ENCODE results near the gene TDRD7. TPM values are rescaled to one million over a fixed set of nuclear protein-coding genes. Genes with fewer than 3 reads are reported as not detected.

The TDRD7 gene
- total and polyA plus RNA-seq, 2 of the 8 experiments (the other 6 are each of a cell fraction or from before 2014, with no cell fraction given): 1.2 to 2.3 TPM

- POLR2A ChIA-PET (ENCODE audit: partially characterized antibody): no interaction called here
Observed at GRCh38 chr9:97368964-97369363, 42.9 kb upstream of the TDRD7 start.

More at GRCh38 chr9:97368964-97369363, 42.9 kb upstream of the TDRD7 start:
- Histone ChIP-seq H3K9me3 (ENCODE audit: insufficient read depth in 2 of 2, low read depth in 1 of 2, low read length in 1 of 2) (peaks cover 8 to 9% of the 10 kb centered on the region in 2 experiments), H3K36me3 (ENCODE audit: control insufficient read depth in 2 of 4, insufficient read depth in 4 of 4, low read length in 3 of 4) (peaks cover 0 to 7% (median 2%) of the 10 kb centered on the region in 4 experiments; a peak in 3 of 8 replicates), H3K4me3 (ENCODE audit: extremely low read depth in 1 of 4, insufficient read depth in 2 of 4, low read depth in 3 of 4, low read length in 4 of 4) (no peak overlapping the region), H2AK5ac (ENCODE audit: low read depth, low read length) (no peak overlapping the region), H4K8ac (ENCODE audit: extremely low read depth, insufficient read depth, low read length) (no peak overlapping the region), H3K27me3 (replicated peaks in 1 of 4; ENCODE audit: control insufficient read depth in 3 of 4, extremely low read depth in 1 of 4, insufficient read depth in 3 of 4, low read length in 3 of 4) (no peaks in the 10 kb centered on the region), H3K56ac (replicated peaks; ENCODE audit: insufficient read length, low read depth, low read length) (no peak overlapping the region), H3K27ac (ENCODE audit: low read depth, low read length) (no peak overlapping the region), H2BK120ac (replicated peaks; ENCODE audit: low read depth, low read length) (no peak overlapping the region), H2BK20ac (ENCODE audit: low read length) (no peak overlapping the region), H3K4me1 (replicated peaks in 1 of 4; ENCODE audit: control insufficient read depth in 3 of 4, insufficient read depth in 4 of 4, low read length in 3 of 4) (no peaks in the 10 kb centered on the region), H3K4me2 (ENCODE audit: insufficient read depth in 1 of 2, low read depth in 2 of 2, low read length in 2 of 2) (no peak overlapping the region), H4K5ac (ENCODE audit: insufficient read length, low read depth, low read length) (no peak overlapping the region), H3K9ac (replicated peaks in 1 of 4; ENCODE audit: extremely low read depth in 1 of 4, low read depth in 3 of 4, low read length in 3 of 4) (no peak overlapping the region), H3K14ac (ENCODE audit: insufficient read length) (no peak overlapping the region), H2BK5ac (ENCODE audit: low read depth, low read length) (no peak overlapping the region), H3K79me2 (ENCODE audit: control insufficient read depth in 1 of 2, insufficient read depth in 2 of 2, low read length in 2 of 2) (no peaks in the 10 kb centered on the region), H3K23ac (ENCODE audit: insufficient read length) (no peak overlapping the region), H2BK15ac (ENCODE audit: low read length) (no peak overlapping the region), H4K20me1 (replicated peaks in 1 of 2; ENCODE audit: control insufficient read depth in 1 of 2, insufficient read depth in 2 of 2, low read length in 2 of 2) (no peaks in the 10 kb centered on the region), H2AFZ (ENCODE audit: low read length) (no peak overlapping the region), H3K4ac (replicated peaks; ENCODE audit: insufficient read length, low read depth, low read length) (no peak overlapping the region), H3K79me1 (ENCODE audit: low read depth, low read length) (no peaks in the 10 kb centered on the region), H3K18ac (ENCODE audit: extremely low read depth, low read length) (no peak overlapping the region), H2BK12ac (ENCODE audit: low read depth, low read length) (no peak overlapping the region), H3K23me2 (ENCODE audit: low read depth, low read length) (no peaks in the 10 kb centered on the region), H4K91ac (replicated peaks; ENCODE audit: insufficient read length, low read length) (no peak overlapping the region)
- TF ChIP-seq SP2 (IDR thresholded peaks at IDR 0.05; ENCODE audit: low read length): no peak
- no peak for TF ChIP-seq SAP30 (IDR thresholded peaks at IDR 0.05; ENCODE audit: insufficient read depth, insufficient replicate concordance, low read length)
- no peak for TF ChIP-seq CEBPB (IDR thresholded peaks at IDR 0.05; ENCODE audit: low read depth, low read length)
- no peak for TF ChIP-seq PHF8 (conservative IDR thresholded peaks at IDR 0.05; ENCODE audit: low read depth, low read length)
- no peak for TF ChIP-seq JUND (IDR thresholded peaks at IDR 0.05; ENCODE audit: low read length)
- no peak for TF ChIP-seq CTCF (IDR thresholded peaks at IDR 0.05; ENCODE audit: control extremely low read depth in 1 of 3, insufficient read depth in 1 of 3, low read depth in 1 of 3, low read length in 3 of 3)
- WGBS, 2 experiments (ENCODE audit: extremely low coverage in 1 of 2, insufficient coverage in 1 of 2, insufficient read length in 1 of 2, insufficient replicate concordance in 2 of 2, low coverage in 1 of 2, low lambda C conversion rate in 2 of 2, missing lambda C conversion rate in 1 of 2): 92% methylated on average over 1 of the region's 1 CpG; no CpG with 5 or more reads in 1 of the 2 experiments
- FAIRE-seq: no peak
- DNase-seq (ENCODE audit: low read depth in 1 of 2, low spot score in 2 of 2): no peak
- CTCF ChIA-PET (ENCODE audit: partially characterized antibody): interaction anchor here (3.1 kb wide), 1 partner anchor 15 kb away, joined by 10 read pairs; no protein-coding TSS in a partner anchor

Data from H1 (cell line).